ENCODE data around the gene ERMAP.

DNA sequence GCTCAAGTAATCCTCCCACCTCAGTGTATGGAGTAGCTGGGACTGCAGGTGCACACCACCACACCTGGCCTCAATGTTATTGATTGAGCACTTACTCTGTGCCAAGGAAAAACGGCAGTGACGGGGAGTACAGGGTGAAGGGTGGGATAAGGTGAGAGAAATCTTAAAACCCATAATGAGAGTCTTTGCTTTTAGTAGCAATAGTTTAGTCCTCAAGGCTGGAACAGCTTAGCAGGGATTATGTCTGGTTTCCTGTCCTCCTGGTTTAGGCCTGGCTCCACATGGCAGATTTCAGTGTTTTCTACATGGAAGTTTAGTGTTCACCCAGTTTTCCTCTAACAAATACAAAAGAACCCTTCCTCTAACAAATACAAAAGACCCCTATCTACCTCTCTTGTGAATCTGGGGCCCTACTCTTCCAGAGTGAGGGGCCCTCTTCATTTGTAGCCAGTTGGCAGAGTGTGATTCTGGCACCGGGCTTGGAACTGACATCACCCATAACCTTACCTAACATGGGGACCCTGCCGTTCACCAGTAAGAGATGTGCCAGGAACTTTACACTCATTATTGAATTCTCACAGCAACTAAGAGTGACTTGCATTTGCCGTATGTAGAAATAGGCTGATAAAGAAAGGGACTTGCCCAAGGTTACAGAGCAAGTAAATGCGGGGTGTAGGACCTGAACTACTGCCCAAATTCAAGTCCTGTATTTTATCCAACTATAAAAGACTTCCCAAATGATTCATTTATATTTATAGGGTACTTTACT lies 36.4 kb downstream of the ERMAP start:
- no peak for TF ChIP-seq YY1 (IDR thresholded peaks at IDR 0.05; ENCODE audit: low read depth)
- TF ChIP-seq, protein P1, sequence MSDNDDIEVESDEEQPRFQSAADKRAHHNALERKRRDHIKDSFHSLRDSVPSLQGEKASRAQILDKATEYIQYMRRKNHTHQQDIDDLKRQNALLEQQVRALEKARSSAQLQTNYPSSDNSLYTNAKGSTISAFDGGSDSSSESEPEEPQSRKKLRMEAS (IDR thresholded peaks at IDR 0.05): no peak
- TF ChIP-seq RAD21 (IDR thresholded peaks at IDR 0.05; ENCODE audit: low read depth): no peak
- TF ChIP-seq CREB1 (IDR thresholded peaks at IDR 0.05; ENCODE audit: low read depth): no peak

Data from Ishikawa (cell line).